Sigmoid colon (tissue), 7 donors: ENCODE data around the gene ARHGAP42. TPM values are rescaled to one million over a fixed set of nuclear protein-coding genes. Genes with fewer than 3 reads are reported as not detected.

Source experiments
- DNase-seq: peaks from one replicate; pipeline ENCODE4 v3.0.0-alpha.2; 2019
- H3K27ac ChIP-seq, 4 donors: fragments of 200-600 bp; sonication (generic); one replicate each; pipeline ENCODE4 v1.5.1; 2016 to 2019; ENCODE audit warnings: mild to moderate bottlenecking in 1 of 4
- H3K27me3 ChIP-seq, 3 donors: fragments of 200-600 bp; sonication (generic); one replicate each; pipeline ENCODE4 v1.5.1; 2019; ENCODE audit warnings: mild to moderate bottlenecking in 1 of 3
- H3K36me3 ChIP-seq, 4 donors: fragments of 200-600 bp; sonication (generic); one replicate each; pipeline ENCODE4 v1.5.1; 2016 to 2019
- H3K4me1 ChIP-seq, 4 donors: fragments of 200-600 bp; sonication (generic); one replicate each; pipeline ENCODE4 v1.5.1; 2017 to 2019
- H3K4me3 ChIP-seq, 4 donors: fragments of 200-600 bp; sonication (generic); one replicate each; pipeline ENCODE4 v1.5.1; 2017 to 2019; ENCODE audit warnings: mild to moderate bottlenecking in 2 of 4, moderate library complexity in 1 of 4
- H3K9me3 ChIP-seq, 4 donors: fragments of 200-600 bp in 3 of 4; sonication (generic) in 3 of 4; one replicate each; pipeline versions ENCODE4 v1.5.1 to v1.6.1; 2013 to 2019
- CTCF ChIP-seq, 4 experiments: fragments of 450-650 bp in 3 of 4; fragments of 200-600 bp in 1 of 4; IDR thresholded peaks; one replicate each; pipeline ENCODE4 v1.5.1; 2016 to 2019; ENCODE audit warnings: antibody characterized with exemption in 4 of 4, mild to moderate bottlenecking in 3 of 4, moderate library complexity in 2 of 4
- EP300 ChIP-seq, 4 donors: sonication (generic); formaldehyde crosslinking; IDR thresholded peaks; one replicate each; pipeline ENCODE4 v1.6.1; 2017; ENCODE audit warnings: antibody characterized with exemption in 4 of 4
- POLR2A ChIP-seq, 2 donors: fragments of 450-650 bp; IDR thresholded peaks; one replicate each; pipeline ENCODE4 v1.6.1; 2016; ENCODE audit warnings: antibody characterized with exemption in 2 of 2, mild to moderate bottlenecking in 2 of 2, moderate library complexity in 2 of 2
- POLR2AphosphoS5 ChIP-seq, 4 donors: sonication (generic); formaldehyde crosslinking; IDR thresholded peaks; one replicate each; pipeline ENCODE4 v1.6.1; 2017; ENCODE audit warnings: antibody characterized with exemption in 4 of 4
- WGBS, 2 donors: extraction: QIAGEN DNeasy Blood & Tissue Kit; methylation state at CpG; one replicate each; pipeline ENCODE4 v1.1.7; 2013; 5-methylcytosine and 5-hydroxymethylcytosine counted together
- intact Hi-C: fragments of 100-400 bp; cut with DNase I; formaldehyde crosslinking; loops from one replicate; pipeline ENCODE4 v1.15.1; 2023
- polyA plus RNA-seq, 3 donors: library from polyadenylated mRNA; stranded (reverse); fragments of 200-250 nt; gene quantifications; one replicate each; pipeline ENCODE4 v1.2.3, GENCODE V29; 2013
- total RNA-seq, 4 donors: library from RNA; depleted of rRNA; stranded (reverse); fragments of >200 nt; gene quantifications; one replicate each; pipeline ENCODE4 v1.1.0, GENCODE V29; 2016
- donor health status: healthy with polysubstance abuse.
- donor health status: Bipolar disorder and iron deficiency.
- donor health status: healthy.

ARHGAP42 gene
- total and polyA plus RNA-seq, 7 donors = 4.2 to 16.9 (median 6.4) TPM

DNA sequence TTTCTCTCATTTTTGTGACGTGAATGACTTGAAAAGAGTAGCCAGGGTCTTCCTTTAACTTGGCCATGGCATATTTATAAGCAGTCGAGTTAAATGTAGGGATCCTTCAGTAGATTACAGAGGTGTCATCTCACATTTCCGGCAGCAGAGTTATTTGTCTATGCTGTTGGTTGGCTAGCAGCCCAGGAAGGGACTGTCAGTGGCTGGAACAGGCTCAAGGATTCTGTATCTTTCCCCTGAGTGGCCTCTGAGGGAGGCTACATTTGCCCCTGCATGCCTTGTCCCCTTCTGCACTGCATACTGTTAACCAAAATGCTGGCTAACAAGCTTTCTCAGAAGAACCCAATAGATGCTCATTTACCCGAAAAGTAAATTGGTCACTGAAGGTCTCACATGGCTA is 254.9 kb downstream of the ARHGAP42 start:
- no peak overlapping the region for H3K4me3 ChIP-seq
- H3K36me3 ChIP-seq = no peaks in the 10 kb centered on the region
- intact Hi-C loops = no loop called here
- no peak overlapping the region for H3K27ac ChIP-seq
- H3K27me3 ChIP-seq = no peaks in the 10 kb centered on the region
- H3K9me3 ChIP-seq = no peaks in the 10 kb centered on the region
- WGBS, 2 donors = 30 to 62% methylated on average over 4 of the region's 4 CpGs
- no peak for DNase-seq
- peaks cover 0 to 4% (median 0%) of the 10 kb centered on the region in 4 donors for H3K4me1 ChIP-seq
- TF ChIP-seq CTCF (IDR thresholded peaks at IDR 0.05) (no peak), EP300 (IDR thresholded peaks at IDR 0.05) (no peak)

DNA sequence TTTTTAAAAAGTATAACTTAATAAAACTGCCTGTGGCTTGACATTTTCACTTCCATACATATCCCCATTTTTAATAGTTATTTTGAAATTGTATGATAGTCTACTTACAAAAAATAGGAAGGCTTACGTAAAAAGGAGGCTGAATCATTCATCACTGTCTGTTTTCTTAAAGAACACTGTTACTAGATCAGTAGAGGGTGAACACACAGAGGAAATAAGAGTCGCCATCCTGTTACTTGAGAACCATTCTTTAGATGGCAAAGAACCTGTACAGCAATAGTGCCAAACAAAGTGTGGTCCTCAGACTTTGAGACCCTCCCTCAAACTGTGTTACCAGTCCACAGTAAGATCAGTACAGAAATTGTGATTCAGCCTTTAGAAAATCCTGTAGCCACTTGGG is 261.8 kb downstream of the ARHGAP42 start:
- no peak overlapping the region for H3K4me3 ChIP-seq
- 93 to 94% methylated on average over 2 of the region's 2 CpGs for WGBS, 2 donors
- intact Hi-C loops = no loop called here

DNA sequence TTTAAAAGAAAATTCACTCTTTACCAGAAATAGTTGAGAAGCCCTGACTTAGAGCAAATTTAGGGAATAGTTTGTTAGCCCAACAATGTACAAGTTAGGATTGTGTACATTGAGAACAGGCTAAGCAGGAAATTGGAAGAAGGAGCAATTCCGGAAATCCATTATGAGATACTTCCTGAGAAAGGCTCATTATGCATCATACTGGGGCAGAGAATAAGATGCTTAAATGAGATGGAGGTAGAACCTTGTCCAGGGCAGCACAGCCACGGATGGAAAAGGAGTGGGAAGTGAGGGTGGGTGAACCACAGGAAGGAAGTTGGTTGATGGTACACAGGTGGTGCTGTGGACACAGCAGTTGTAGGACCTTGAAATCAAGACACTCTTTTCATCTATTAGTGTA is 262.4 kb downstream of the ARHGAP42 start:
- TF ChIP-seq EP300 (IDR thresholded peaks at IDR 0.05) (no peak), POLR2A (IDR thresholded peaks at IDR 0.05) (no peak), POLR2AphosphoS5 (IDR thresholded peaks at IDR 0.05) (no peak)
- no peak for DNase-seq
- H3K27me3 ChIP-seq = no peaks in the 10 kb centered on the region
- H3K9me3 ChIP-seq = no peaks in the 10 kb centered on the region
- H3K27ac ChIP-seq = no peak overlapping the region
- no peaks in the 10 kb centered on the region for H3K36me3 ChIP-seq
- intact Hi-C loops = no loop called here
- WGBS, 2 donors = 61 to 84% methylated on average over 2 of the region's 2 CpGs
- H3K4me1 ChIP-seq = no peaks in the 10 kb centered on the region
- H3K4me3 ChIP-seq = no peak overlapping the region

More for the DNA sequence above, 261.8 kb downstream of the ARHGAP42 start:
- Histone ChIP-seq H3K27ac (no peak overlapping the region), H3K36me3 (no peaks in the 10 kb centered on the region), H3K27me3 (no peaks in the 10 kb centered on the region), H3K9me3 (no peaks in the 10 kb centered on the region), H3K4me1 (no peaks in the 10 kb centered on the region)
- TF ChIP-seq CTCF (IDR thresholded peaks at IDR 0.05) = no peak
- TF ChIP-seq POLR2AphosphoS5 (IDR thresholded peaks at IDR 0.05) = no peak
- DNase-seq = no peak

DNA sequence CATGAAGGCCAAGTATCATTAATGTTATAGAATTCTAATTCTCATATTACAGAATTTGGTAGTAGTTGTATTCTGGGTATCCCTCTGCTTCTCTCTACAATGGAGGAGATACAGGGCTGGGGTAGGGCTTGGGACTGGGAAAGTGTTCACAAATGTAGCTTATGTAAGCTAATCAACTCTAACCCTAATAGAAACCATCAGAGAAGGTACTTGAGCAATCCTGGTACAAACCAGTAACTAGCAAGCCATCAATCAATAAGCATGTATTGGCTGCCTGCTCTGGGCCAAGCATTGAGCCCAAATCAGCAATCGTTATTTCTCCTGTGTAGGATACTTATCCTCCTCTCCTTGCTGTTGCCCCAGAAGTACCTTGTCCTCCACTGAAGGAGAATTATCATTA is 268.2 kb downstream of the ARHGAP42 start:
- no peaks in the 10 kb centered on the region for H3K36me3 ChIP-seq
- H3K4me3 ChIP-seq = no peak overlapping the region
- DNase-seq = no peak
- intact Hi-C loops = no loop called here
- H3K4me1 ChIP-seq = no peaks in the 10 kb centered on the region
- no peak overlapping the region for H3K27ac ChIP-seq
- TF ChIP-seq CTCF (IDR thresholded peaks at IDR 0.05) (no peak), POLR2AphosphoS5 (IDR thresholded peaks at IDR 0.05) (no peak)
- no peaks in the 10 kb centered on the region for H3K27me3 ChIP-seq
- H3K9me3 ChIP-seq = no peaks in the 10 kb centered on the region
- WGBS, 2 donors = 97 to 98% methylated on average over 1 of the region's 1 CpG

GRCh38 chr11:100956351-100956750 is 269.3 kb downstream of the ARHGAP42 start:
- H3K9me3 ChIP-seq = no peaks in the 10 kb centered on the region
- H3K4me3 ChIP-seq = no peak overlapping the region
- H3K4me1 ChIP-seq = no peaks in the 10 kb centered on the region
- no peak for DNase-seq
- H3K27me3 ChIP-seq = no peaks in the 10 kb centered on the region
- intact Hi-C loops = no loop called here
- H3K36me3 ChIP-seq = peaks cover 0 to 3% (median 0%) of the 10 kb centered on the region in 4 donors
- no peak overlapping the region for H3K27ac ChIP-seq
- TF ChIP-seq EP300 (IDR thresholded peaks at IDR 0.05) = no peak
- no peak for TF ChIP-seq CTCF (IDR thresholded peaks at IDR 0.05)
- no peak for TF ChIP-seq POLR2A (IDR thresholded peaks at IDR 0.05)
- no peak for TF ChIP-seq POLR2AphosphoS5 (IDR thresholded peaks at IDR 0.05)
